HFFc6 (cell line): ENCODE results near the gene MYOG. TPM values are rescaled to one million over a fixed set of nuclear protein-coding genes. Genes with fewer than 3 reads are reported as not detected.

Experiments used
- DNase-seq: peaks from one replicate; pipeline ENCODE4 v3.0.0-alpha.2; 2018
- H3K27ac Mint-ChIP-seq: 2 replicates; pipeline ENCODE4 v1.8.0; 2020; ENCODE audit warnings: mild to moderate bottlenecking, mixed read lengths
- H3K27me3 Mint-ChIP-seq: 2 replicates; pipeline ENCODE4 v1.8.0; 2021; ENCODE audit warnings: mild to moderate bottlenecking, moderate library complexity, mixed read lengths; ENCODE audit not compliant: insufficient read depth
- H3K36me3 Mint-ChIP-seq: 2 replicates; pipeline ENCODE4 v1.8.0; 2021; ENCODE audit warnings: low read depth, mixed read lengths
- H3K4me1 Mint-ChIP-seq: 2 replicates; pipeline ENCODE4 v1.8.0; 2020; ENCODE audit warnings: low read depth, mixed read lengths
- H3K4me3 Mint-ChIP-seq: 2 replicates; pipeline ENCODE4 v1.8.0; 2020; ENCODE audit warnings: mild to moderate bottlenecking, moderate library complexity, mixed read lengths
- H3K9me3 Mint-ChIP-seq: 2 replicates; pipeline ENCODE4 v1.8.0; 2020; ENCODE audit warnings: mild to moderate bottlenecking, mixed read lengths
- total RNA-seq, 6 experiments: library from RNA; stranded (reverse); fragmentation: NEBNext Ultra II Directional; extraction: Animal tissue kit (Norgen Biotek cat#: 25700); gene quantifications; 2 replicates in 1 of 6; 3 replicates in 5 of 6; pipeline ENCODE4 v1.2.3, GENCODE V29; 2021
- TF ChIP-seq, protein P1 (sequence below): fragments of 200-600 bp; sonication (generic); IDR thresholded peaks from 2 replicates; pipeline ENCODE4 v1.5.0; 2021; ENCODE audit warnings: antibody characterized with exemption, mild to moderate bottlenecking

The MYOG gene
- total RNA-seq, 6 experiments from 2014 or later: not detected

DNA sequence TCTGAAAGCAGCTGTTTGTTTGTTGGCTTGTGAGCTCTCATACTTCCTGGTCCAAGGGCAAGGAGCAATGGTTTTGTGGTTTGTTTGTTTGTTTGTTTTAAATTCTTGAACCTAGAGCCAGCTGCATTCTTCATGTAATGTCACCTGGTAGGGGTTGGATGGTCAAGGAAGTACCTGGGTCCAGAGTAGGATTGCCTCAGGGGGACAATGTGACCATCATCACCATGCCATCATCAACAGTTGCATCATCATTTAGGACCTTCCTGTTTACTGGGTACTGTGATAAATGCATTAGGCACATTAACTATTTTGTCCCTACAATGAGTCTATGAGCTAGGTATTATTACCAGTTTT is 14.7 kb upstream of the MYOG start:
- Mint-ChIP-seq H3K36me3 (peaks cover 3% of the 10 kb centered on the region; the same call in 1 of the 2 replicates), H3K27me3 (peaks cover 31% of the 10 kb centered on the region), H3K4me1 (no peaks in the 10 kb centered on the region), H3K9me3 (peaks cover 9% of the 10 kb centered on the region), H3K4me3 (no peak overlapping the region), H3K27ac (no peak overlapping the region)
- TF ChIP-seq, protein P1, sequence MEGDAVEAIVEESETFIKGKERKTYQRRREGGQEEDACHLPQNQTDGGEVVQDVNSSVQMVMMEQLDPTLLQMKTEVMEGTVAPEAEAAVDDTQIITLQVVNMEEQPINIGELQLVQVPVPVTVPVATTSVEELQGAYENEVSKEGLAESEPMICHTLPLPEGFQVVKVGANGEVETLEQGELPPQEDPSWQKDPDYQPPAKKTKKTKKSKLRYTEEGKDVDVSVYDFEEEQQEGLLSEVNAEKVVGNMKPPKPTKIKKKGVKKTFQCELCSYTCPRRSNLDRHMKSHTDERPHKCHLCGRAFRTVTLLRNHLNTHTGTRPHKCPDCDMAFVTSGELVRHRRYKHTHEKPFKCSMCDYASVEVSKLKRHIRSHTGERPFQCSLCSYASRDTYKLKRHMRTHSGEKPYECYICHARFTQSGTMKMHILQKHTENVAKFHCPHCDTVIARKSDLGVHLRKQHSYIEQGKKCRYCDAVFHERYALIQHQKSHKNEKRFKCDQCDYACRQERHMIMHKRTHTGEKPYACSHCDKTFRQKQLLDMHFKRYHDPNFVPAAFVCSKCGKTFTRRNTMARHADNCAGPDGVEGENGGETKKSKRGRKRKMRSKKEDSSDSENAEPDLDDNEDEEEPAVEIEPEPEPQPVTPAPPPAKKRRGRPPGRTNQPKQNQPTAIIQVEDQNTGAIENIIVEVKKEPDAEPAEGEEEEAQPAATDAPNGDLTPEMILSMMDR: no peak
- DNase-seq: no peak

DNA sequence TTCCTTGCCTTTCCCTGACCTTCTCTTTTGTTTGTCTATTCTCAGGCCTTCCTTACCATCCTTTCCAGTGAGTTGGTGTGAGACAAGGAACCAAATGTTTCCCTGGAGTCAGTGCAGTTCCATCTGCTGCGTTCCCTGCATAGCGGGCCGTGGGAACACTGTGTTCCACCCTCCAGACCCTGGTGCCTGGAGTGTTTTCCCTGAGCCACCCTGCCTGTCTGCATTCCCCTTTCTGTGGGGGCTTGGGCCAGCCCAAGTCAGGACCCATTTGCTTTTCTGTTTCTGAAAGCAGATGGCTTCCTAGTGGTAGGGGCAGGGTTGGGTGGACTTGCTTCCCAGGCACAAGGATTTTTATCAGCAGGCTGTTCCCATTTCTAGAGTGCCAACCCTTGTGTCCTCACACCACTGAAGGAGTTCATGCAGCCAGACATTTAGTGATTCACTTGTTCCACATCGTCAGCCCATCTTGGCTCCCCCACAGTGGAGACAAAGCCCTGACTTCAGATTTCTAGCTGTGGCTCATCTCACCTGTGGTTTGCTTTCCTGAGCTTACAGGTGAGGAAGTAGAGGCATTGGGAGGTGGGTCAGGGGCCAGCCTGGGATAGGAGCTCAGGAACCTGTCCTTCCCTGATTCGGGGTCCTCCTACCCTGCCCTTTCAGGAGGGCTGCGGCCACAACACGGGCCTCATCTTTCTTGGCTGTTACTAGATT is 14.1 kb upstream of the MYOG start:
- TF ChIP-seq, protein P1: no peak
- H3K4me3 Mint-ChIP-seq: no peak overlapping the region
- H3K27me3 Mint-ChIP-seq: peaks cover 31% of the 10 kb centered on the region
- peaks cover 9% of the 10 kb centered on the region for H3K9me3 Mint-ChIP-seq
- no peak for DNase-seq
- peaks cover 6% of the 10 kb centered on the region; the same call in 1 of the 2 replicates for H3K36me3 Mint-ChIP-seq
- H3K4me1 Mint-ChIP-seq: no peaks in the 10 kb centered on the region
- no peak overlapping the region for H3K27ac Mint-ChIP-seq

DNA sequence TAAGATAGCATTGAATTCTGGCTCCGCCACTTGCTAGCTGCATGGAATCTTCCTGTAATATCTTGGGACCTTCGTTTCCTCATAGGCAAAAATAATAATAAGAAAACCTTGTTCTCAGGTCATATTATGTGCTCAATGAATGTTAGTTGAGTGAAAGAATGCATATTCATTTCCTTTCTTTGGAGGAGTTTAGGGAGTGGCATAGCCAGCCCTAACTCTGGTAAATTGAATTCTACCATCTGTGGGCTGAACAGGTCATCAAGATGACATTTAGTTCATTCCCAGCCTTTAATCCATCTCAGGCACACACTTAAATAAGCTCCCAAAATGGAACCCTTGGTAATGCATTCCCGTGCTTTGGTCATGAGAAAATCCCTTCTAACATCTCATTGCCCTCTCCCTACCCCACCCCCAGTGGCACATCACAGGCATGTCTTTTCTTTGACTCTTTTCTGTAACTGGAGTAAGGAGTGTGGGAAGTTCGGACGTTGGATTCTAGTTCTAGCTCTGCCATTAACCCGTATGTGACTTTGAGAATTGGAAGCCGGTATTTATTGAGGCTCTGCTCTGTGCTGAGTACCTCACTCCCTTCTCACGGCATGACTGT is 13.2 kb upstream of the MYOG start:
- TF ChIP-seq, protein P1: no peak
- no peak for DNase-seq
- Mint-ChIP-seq H3K27me3 (peaks cover 31% of the 10 kb centered on the region), H3K4me1 (no peaks in the 10 kb centered on the region), H3K4me3 (no peak overlapping the region), H3K9me3 (peaks cover 16% of the 10 kb centered on the region), H3K27ac (no peak overlapping the region), H3K36me3 (peaks cover 13% of the 10 kb centered on the region; the same call in 1 of the 2 replicates)

DNA sequence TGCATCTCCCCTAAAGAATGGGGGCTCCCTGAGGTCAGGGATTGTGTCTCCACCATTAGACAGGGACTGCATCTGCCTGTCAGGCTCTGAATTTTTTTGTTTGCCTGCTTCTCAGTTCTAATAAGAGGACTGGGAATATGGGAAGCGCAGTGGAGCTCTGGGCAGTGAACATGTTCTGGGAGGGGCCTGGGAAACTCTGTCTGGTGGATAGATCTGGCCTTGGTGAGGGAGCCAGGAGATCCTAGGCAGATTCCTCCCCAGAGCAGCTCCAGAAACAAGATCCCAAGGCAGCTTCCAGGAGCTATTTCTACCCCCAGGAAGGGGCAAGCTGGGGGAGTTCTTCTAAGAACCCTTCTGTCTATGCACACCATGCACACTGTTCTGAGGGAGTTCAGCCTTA is 12.6 kb upstream of the MYOG start:
- DNase-seq: no peak
- TF ChIP-seq, protein P1: no peak
- peaks cover 29% of the 10 kb centered on the region for H3K27me3 Mint-ChIP-seq
- H3K4me3 Mint-ChIP-seq: no peak overlapping the region
- peaks cover 13% of the 10 kb centered on the region; the same call in 1 of the 2 replicates for H3K36me3 Mint-ChIP-seq
- no peaks in the 10 kb centered on the region for H3K4me1 Mint-ChIP-seq
- H3K9me3 Mint-ChIP-seq: peaks cover 16% of the 10 kb centered on the region
- H3K27ac Mint-ChIP-seq: no peak overlapping the region

DNA sequence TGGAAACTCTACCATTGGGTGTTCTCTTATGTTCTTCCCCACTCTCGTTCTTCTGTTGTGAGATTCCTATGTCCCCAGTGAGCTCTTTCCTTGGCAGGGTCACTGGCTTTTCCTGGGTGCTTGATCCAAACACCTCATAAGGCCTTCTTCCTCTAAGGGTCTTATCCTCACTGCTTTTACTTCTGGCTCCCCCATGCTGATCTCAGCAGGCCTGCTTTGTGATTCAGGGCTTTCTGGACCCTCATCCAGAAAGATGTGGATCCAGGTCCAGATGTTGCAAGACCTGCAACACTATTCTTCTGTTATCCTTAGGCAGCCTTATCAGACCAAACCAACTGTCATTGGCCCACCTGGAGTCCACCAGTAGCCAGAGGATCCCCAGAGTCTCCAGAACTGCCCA is 11.2 kb upstream of the MYOG start:
- TF ChIP-seq, protein P1: no peak
- Mint-ChIP-seq H3K4me1 (no peaks in the 10 kb centered on the region), H3K36me3 (peaks cover 13% of the 10 kb centered on the region; the same call in 1 of the 2 replicates), H3K4me3 (no peak overlapping the region), H3K27me3 (peaks cover 38% of the 10 kb centered on the region), H3K27ac (no peak overlapping the region), H3K9me3 (peaks cover 16% of the 10 kb centered on the region)
- no peak for DNase-seq
